Sigmoid colon (tissue), 7 donors: Measurements from ENCODE around the gene PCLO. TPM values are rescaled to one million over a fixed set of nuclear protein-coding genes. Genes with fewer than 3 reads are reported as not detected.
"Not testable (repeated sequence)": the region's sequence is repeated elsewhere in the genome, so short reads cannot be mapped to it uniquely, and the experiment has no call there.

Source experiments
- DNase-seq: peaks from one replicate; pipeline ENCODE4 v3.0.0-alpha.2; 2019
- H3K27ac ChIP-seq, 4 donors: fragments of 200-600 bp; sonication (generic); one replicate each; pipeline ENCODE4 v1.5.1; 2016 to 2019; ENCODE audit warnings: mild to moderate bottlenecking in 1 of 4
- H3K27me3 ChIP-seq, 3 donors: fragments of 200-600 bp; sonication (generic); one replicate each; pipeline ENCODE4 v1.5.1; 2019; ENCODE audit warnings: mild to moderate bottlenecking in 1 of 3
- H3K36me3 ChIP-seq, 4 donors: fragments of 200-600 bp; sonication (generic); one replicate each; pipeline ENCODE4 v1.5.1; 2016 to 2019
- H3K4me1 ChIP-seq, 4 donors: fragments of 200-600 bp; sonication (generic); one replicate each; pipeline ENCODE4 v1.5.1; 2017 to 2019
- H3K4me3 ChIP-seq, 4 donors: fragments of 200-600 bp; sonication (generic); one replicate each; pipeline ENCODE4 v1.5.1; 2017 to 2019; ENCODE audit warnings: mild to moderate bottlenecking in 2 of 4, moderate library complexity in 1 of 4
- H3K9me3 ChIP-seq, 4 donors: fragments of 200-600 bp in 3 of 4; sonication (generic) in 3 of 4; one replicate each; pipeline versions ENCODE4 v1.5.1 to v1.6.1; 2013 to 2019
- CTCF ChIP-seq, 4 experiments: fragments of 450-650 bp in 3 of 4; fragments of 200-600 bp in 1 of 4; IDR thresholded peaks; one replicate each; pipeline ENCODE4 v1.5.1; 2016 to 2019; ENCODE audit warnings: antibody characterized with exemption in 4 of 4, mild to moderate bottlenecking in 3 of 4, moderate library complexity in 2 of 4
- EP300 ChIP-seq, 4 donors: sonication (generic); formaldehyde crosslinking; IDR thresholded peaks; one replicate each; pipeline ENCODE4 v1.6.1; 2017; ENCODE audit warnings: antibody characterized with exemption in 4 of 4
- POLR2A ChIP-seq, 2 donors: fragments of 450-650 bp; IDR thresholded peaks; one replicate each; pipeline ENCODE4 v1.6.1; 2016; ENCODE audit warnings: antibody characterized with exemption in 2 of 2, mild to moderate bottlenecking in 2 of 2, moderate library complexity in 2 of 2
- POLR2AphosphoS5 ChIP-seq, 4 donors: sonication (generic); formaldehyde crosslinking; IDR thresholded peaks; one replicate each; pipeline ENCODE4 v1.6.1; 2017; ENCODE audit warnings: antibody characterized with exemption in 4 of 4
- WGBS, 2 donors: extraction: QIAGEN DNeasy Blood & Tissue Kit; methylation state at CpG; one replicate each; pipeline ENCODE4 v1.1.7; 2013; 5-methylcytosine and 5-hydroxymethylcytosine counted together
- intact Hi-C: fragments of 100-400 bp; cut with DNase I; formaldehyde crosslinking; loops from one replicate; pipeline ENCODE4 v1.15.1; 2023
- polyA plus RNA-seq, 3 donors: library from polyadenylated mRNA; stranded (reverse); fragments of 200-250 nt; gene quantifications; one replicate each; pipeline ENCODE4 v1.2.3, GENCODE V29; 2013
- total RNA-seq, 4 donors: library from RNA; depleted of rRNA; stranded (reverse); fragments of >200 nt; gene quantifications; one replicate each; pipeline ENCODE4 v1.1.0, GENCODE V29; 2016
- donor health status: healthy with polysubstance abuse.
- donor health status: Bipolar disorder and iron deficiency.
- donor health status: healthy.

Gene PCLO
- total and polyA plus RNA-seq, 7 donors = 1.4 to 6.1 (median 2.8) TPM

DNA sequence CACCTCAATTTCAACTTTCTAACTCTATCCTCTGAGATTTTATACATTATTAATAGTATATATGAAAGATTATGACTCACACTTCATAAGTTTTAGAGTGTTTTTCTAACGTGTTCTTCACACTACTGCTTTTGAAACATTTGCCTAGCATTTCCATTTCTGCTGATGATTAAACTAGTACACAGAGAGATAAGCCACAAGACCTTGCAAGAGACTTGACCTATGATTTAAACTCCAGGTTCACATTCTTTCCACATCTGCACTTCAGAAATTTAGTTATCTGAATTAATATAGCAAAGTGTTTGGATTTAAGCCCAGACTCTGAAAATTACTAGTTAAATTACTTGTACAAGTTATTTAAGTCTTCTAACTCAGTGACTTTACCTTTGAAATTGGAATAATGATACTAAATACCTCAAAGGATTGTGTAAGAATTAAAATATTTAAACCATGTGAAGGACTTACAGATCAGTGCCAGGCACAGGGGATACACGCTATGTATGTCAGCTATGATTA, 66.6 kb downstream of the PCLO start:
- Histone ChIP-seq H3K27me3 (no peaks in the 10 kb centered on the region), H3K27ac (no peak overlapping the region), H3K4me1 (no peaks in the 10 kb centered on the region), H3K9me3 (no peaks in the 10 kb centered on the region), H3K36me3 (no peaks in the 10 kb centered on the region), H3K4me3 (no peak overlapping the region)
- intact Hi-C loops = no loop called here
- TF ChIP-seq POLR2A (IDR thresholded peaks at IDR 0.05) (no peak), POLR2AphosphoS5 (IDR thresholded peaks at IDR 0.05) (no peak), CTCF (IDR thresholded peaks at IDR 0.05) (no peak), EP300 (IDR thresholded peaks at IDR 0.05) (no peak)
- no peak for DNase-seq
- WGBS, 2 donors = 75 to 77% methylated on average over 2 of the region's 2 CpGs

- no peak overlapping the region for H3K4me3 ChIP-seq
- H3K27me3 ChIP-seq = no peaks in the 10 kb centered on the region
- no peaks in the 10 kb centered on the region for H3K36me3 ChIP-seq
- 89 to 92% methylated on average over 4 of the region's 4 CpGs for WGBS, 2 donors
- H3K4me1 ChIP-seq = no peaks in the 10 kb centered on the region
- H3K9me3 ChIP-seq = no peaks in the 10 kb centered on the region
- intact Hi-C loops = no loop called here
- no peak overlapping the region for H3K27ac ChIP-seq
- TF ChIP-seq POLR2AphosphoS5 (IDR thresholded peaks at IDR 0.05) = no peak
- no peak for DNase-seq
Measured at GRCh38 chr7:83085299-83085698, 77.4 kb downstream of the PCLO start.

GRCh38 chr7:83079879-83080278, 82.8 kb downstream of the PCLO start:
- H3K27me3 ChIP-seq, H3K36me3 ChIP-seq, H3K9me3 ChIP-seq, intact Hi-C loops, H3K4me1 ChIP-seq, DNase-seq, H3K4me3 ChIP-seq, H3K27ac ChIP-seq: not testable (repeated sequence)
- 95 to 100% methylated on average over 1 of the region's 1 CpG for WGBS, 2 donors

DNA sequence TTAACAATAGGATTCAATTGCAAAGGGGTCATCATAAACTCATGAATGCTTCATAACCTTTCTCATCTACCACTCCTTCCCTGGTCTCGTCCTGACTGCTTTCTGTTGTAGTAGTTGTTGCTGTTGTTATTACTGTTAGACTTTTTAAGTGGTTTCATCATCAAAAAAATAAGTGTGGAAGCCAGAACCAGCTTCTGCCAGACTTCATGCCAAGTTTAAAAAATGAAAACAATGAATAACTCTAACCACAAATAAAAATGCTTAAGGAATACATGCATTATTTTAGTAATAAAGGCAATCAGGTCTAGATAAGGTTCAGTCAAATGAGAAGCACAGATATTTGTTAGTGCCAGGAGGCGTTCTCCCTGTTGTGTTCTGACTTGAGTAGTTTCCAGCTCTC, 85.4 kb downstream of the PCLO start:
- intact Hi-C loops = no loop called here
- WGBS, 2 donors = 80 to 89% methylated on average over 2 of the region's 2 CpGs
- H3K9me3 ChIP-seq = no peaks in the 10 kb centered on the region
- no peak overlapping the region for H3K4me3 ChIP-seq
- H3K27ac ChIP-seq = no peak overlapping the region
- no peak for DNase-seq
- no peaks in the 10 kb centered on the region for H3K36me3 ChIP-seq
- TF ChIP-seq EP300 (IDR thresholded peaks at IDR 0.05) = no peak
- TF ChIP-seq POLR2AphosphoS5 (IDR thresholded peaks at IDR 0.05) = no peak
- no peak for TF ChIP-seq CTCF (IDR thresholded peaks at IDR 0.05)
- TF ChIP-seq POLR2A (IDR thresholded peaks at IDR 0.05) = no peak
- no peaks in the 10 kb centered on the region for H3K27me3 ChIP-seq
- H3K4me1 ChIP-seq = no peaks in the 10 kb centered on the region

DNA sequence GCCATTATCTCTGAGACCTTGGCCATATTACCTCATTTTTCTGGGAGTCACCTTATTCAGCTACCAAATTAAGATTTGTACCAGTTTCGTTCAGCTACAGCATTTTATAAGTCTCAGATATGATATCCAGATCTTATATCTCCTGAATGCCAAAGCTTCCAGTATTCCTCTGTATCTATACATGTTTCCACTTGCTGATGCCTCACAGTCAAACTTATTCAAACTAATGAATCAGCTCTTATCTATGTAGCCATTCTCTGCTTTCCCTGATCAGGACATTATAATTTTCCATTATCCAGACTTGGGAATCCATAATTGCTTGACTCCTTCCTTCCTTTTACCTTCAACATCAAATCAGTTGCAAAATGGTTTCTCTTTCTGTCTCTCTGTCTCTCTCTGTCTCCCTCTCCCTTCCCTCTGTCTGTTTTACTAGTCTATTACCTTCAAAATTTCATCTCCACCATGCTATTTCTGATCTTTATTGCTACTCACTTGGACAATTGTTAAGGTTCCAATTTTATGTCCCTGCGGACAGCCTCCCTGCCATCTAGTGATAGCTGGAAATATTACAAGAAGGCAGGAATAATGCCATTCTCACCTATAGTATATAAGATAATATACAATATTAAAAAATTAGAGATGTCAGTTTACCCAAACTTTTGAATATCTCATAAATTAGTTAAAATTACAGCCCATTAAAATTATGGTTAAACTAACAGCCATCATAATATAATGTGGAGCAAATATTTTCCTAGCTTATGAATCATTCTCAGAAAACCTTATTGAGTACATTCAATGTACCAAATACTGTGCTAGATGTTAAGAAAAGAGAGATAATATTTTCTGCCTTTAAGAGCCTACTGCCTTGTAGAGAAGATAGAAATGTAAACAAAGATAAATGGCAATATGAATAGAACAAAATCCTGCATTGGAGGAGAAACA, 89.8 kb downstream of the PCLO start:
- Histone ChIP-seq H3K27ac (no peak overlapping the region), H3K4me3 (no peak overlapping the region), H3K4me1 (no peaks in the 10 kb centered on the region), H3K9me3 (no peaks in the 10 kb centered on the region), H3K27me3 (no peaks in the 10 kb centered on the region), H3K36me3 (no peaks in the 10 kb centered on the region)
- TF ChIP-seq EP300 (IDR thresholded peaks at IDR 0.05) = no peak
- no peak for TF ChIP-seq CTCF (IDR thresholded peaks at IDR 0.05)
- intact Hi-C loops = no loop called here
- DNase-seq = no peak
- 72 to 74% methylated on average over 2 of the region's 2 CpGs for WGBS, 2 donors
